Cardiac muscle cell (in vitro differentiated cells and primary cell): ENCODE results near the gene SPRED3. TPM values are rescaled to one million over a fixed set of nuclear protein-coding genes. Genes with fewer than 3 reads are reported as not detected.

Source experiments
- DNase-seq, 2 donors: peaks; one replicate each; pipeline versions ENCODE4 v3.0.0 to v3.0.0-alpha.2; 2010 to 2017; ENCODE audit warnings: low read depth in 1 of 2, low spot score in 1 of 2
- H3K27ac ChIP-seq: fragments of 200-600 bp; sonication (generic); 2 replicates; pipeline ENCODE4 v1.5.1; 2016
- H3K27me3 ChIP-seq: fragments of 200-600 bp; sonication (generic); 2 replicates; pipeline ENCODE4 v1.6.0; 2016; ENCODE audit warnings: control low read depth
- H3K36me3 ChIP-seq: fragments of 200-600 bp; sonication (generic); 2 replicates; pipeline ENCODE4 v1.5.1; 2016; ENCODE audit warnings: control low read depth
- H3K4me1 ChIP-seq: fragments of 200-600 bp; sonication (generic); 2 replicates; pipeline ENCODE4 v1.8.1; 2017; ENCODE audit warnings: low read depth, mild to moderate bottlenecking, mixed run types
- H3K4me3 ChIP-seq: fragments of 200-600 bp; sonication (generic); 2 replicates; pipeline ENCODE4 v1.5.1; 2016; ENCODE audit warnings: mild to moderate bottlenecking
- H3K9me3 ChIP-seq: fragments of 200-600 bp; sonication (generic); 2 replicates; pipeline ENCODE4 v1.5.1; 2017; ENCODE audit warnings: low read depth, mild to moderate bottlenecking, control low read depth
- CTCF ChIP-seq: IDR thresholded peaks from 2 replicates; pipeline ENCODE4 v1.5.1; 2012; ENCODE audit warnings: low read depth, mild to moderate bottlenecking, low read length
- polyA plus RNA-seq: library from polyadenylated mRNA; unstranded; fragments of >200 nt; fragmentation: Nextera tagmentation; extraction: Ambion mirVana; gene quantifications from 2 replicates; pipeline ENCODE4 v1.2.1, GENCODE V29; 2016
- total RNA-seq: library from RNA; depleted of rRNA; stranded (reverse); fragments of >200 nt; gene quantifications from 2 replicates; pipeline ENCODE4 v1.2.3, GENCODE V29; 2016

The SPRED3 gene
- total and polyA plus RNA-seq, 2 experiments from 2014 or later = 1.3 to 2.6 TPM

DNA sequence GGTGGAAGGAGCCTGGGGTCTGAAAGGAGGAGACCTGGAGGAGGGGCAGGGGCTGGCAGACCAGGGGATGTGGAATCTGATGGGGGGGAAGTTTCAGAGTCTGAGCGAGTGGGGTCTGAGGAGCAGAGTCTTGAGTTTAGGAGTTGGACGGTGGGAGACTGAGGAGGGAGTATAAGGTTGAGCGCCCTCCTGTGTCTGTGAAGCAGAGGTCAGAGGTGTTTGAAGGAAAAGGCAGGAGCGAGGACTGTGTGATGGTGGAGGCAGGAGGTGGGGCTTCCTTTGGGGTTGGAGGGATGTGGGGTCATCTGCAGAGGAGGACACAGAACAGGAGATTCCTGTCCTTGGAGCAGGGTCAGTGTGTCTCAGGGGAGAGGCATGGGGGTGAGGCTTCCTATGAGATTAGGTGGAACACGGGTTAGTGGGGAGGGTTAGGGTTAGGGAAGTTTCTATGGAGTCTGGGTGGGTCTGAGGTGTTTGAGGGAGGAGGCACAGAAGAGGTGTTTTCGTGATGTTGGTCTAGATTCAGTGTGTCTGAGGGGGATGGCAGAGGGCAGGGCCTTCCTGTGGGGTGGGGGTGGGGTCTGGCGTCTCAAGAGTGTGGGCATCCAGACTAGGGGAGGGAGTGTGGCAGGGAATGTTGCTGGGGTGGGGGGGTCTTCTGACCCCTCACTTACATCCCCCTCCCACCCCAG, 53.3 kb downstream of the SPRED3 start:
- no peaks in the 10 kb centered on the region for H3K9me3 ChIP-seq
- H3K27ac ChIP-seq = no peak overlapping the region
- TF ChIP-seq CTCF = peak; percentile 17
- no peak overlapping the region for H3K4me3 ChIP-seq
- no peaks in the 10 kb centered on the region for H3K27me3 ChIP-seq
- no peaks in the 10 kb centered on the region for H3K36me3 ChIP-seq
- no peaks in the 10 kb centered on the region for H3K4me1 ChIP-seq
- DNase-seq = peak; percentile 15 to 49

- DNase-seq = no peak
- Histone ChIP-seq H3K9me3 (no peaks in the 10 kb centered on the region), H3K27me3 (no peaks in the 10 kb centered on the region), H3K36me3 (no peaks in the 10 kb centered on the region), H3K4me3 (no peak overlapping the region), H3K4me1 (no peaks in the 10 kb centered on the region), H3K27ac (no peak overlapping the region)
- no peak for TF ChIP-seq CTCF
These were observed 54.2 kb downstream of the SPRED3 start for GRCh38 chr19:38442736-38443135.

- Histone ChIP-seq H3K36me3 (no peaks in the 10 kb centered on the region), H3K27ac (no peak overlapping the region)
- no peak for DNase-seq
These were observed 55.0 kb downstream of the SPRED3 start for GRCh38 chr19:38443458-38443999.

GRCh38 chr19:38444026-38444425, 55.5 kb downstream of the SPRED3 start:
- no peak for TF ChIP-seq CTCF
- Histone ChIP-seq H3K36me3 (no peaks in the 10 kb centered on the region), H3K9me3 (no peaks in the 10 kb centered on the region), H3K27me3 (no peaks in the 10 kb centered on the region), H3K4me1 (no peaks in the 10 kb centered on the region), H3K27ac (no peak overlapping the region), H3K4me3 (no peak overlapping the region)
- DNase-seq = no peak

More at GRCh38 chr19:38443458-38443999, 55.0 kb downstream of the SPRED3 start:
- Histone ChIP-seq H3K4me3 (no peak overlapping the region), H3K9me3 (no peaks in the 10 kb centered on the region), H3K4me1 (no peaks in the 10 kb centered on the region), H3K27me3 (no peaks in the 10 kb centered on the region)
- no peak for TF ChIP-seq CTCF

DNA sequence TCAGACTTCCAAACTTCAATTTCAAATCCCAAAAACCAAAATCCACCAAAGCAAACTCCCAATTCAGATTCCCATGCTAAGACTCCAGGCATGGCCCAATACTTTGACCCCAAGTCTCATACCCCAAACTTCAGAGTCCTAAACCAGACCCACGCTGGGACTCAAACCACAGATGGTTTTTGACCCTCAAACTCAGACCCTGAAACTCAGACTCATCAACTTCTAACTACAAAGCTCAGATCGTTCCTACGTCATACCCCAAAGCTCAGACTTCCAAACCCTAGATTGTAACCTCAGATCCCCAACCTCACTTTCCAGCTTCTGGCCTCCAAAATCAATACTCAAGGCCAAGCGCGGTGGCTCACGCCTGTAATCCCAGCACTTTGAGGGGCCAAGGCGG, 56.9 kb downstream of the SPRED3 start:
- Histone ChIP-seq H3K27me3 (no peaks in the 10 kb centered on the region), H3K9me3 (no peaks in the 10 kb centered on the region), H3K36me3 (no peaks in the 10 kb centered on the region), H3K4me1 (no peaks in the 10 kb centered on the region), H3K4me3 (no peak overlapping the region), H3K27ac (no peak overlapping the region)
- no peak for TF ChIP-seq CTCF
- DNase-seq = no peak
